Skeletal muscle satellite cell (primary cell): Measurements from ENCODE around the gene RYR2.
A peak's percentile ranks its signal among the peaks of the same experiment; 100 is the strongest.
"Not testable (repeated sequence)": the region's sequence is repeated elsewhere in the genome, so short reads cannot be mapped to it uniquely, and the experiment has no call there.

ENCODE experiments used
- H3K27me3 ChIP-seq: 2 replicates; pipeline ENCODE4 v1.7.0; 2013; ENCODE audit warnings: low read length; ENCODE audit not compliant: control insufficient read depth, insufficient read depth
- H3K36me3 ChIP-seq: 2 replicates; pipeline ENCODE4 v1.7.0; 2013; ENCODE audit warnings: mild to moderate bottlenecking, control low read depth, low read length; ENCODE audit not compliant: insufficient read depth
- H3K4me1 ChIP-seq: 2 replicates; pipeline ENCODE4 v1.7.0; 2013; ENCODE audit warnings: low read length; ENCODE audit not compliant: control insufficient read depth, insufficient read depth
- H3K4me2 ChIP-seq: 2 replicates; pipeline ENCODE4 v1.7.0; 2013; ENCODE audit warnings: mild to moderate bottlenecking, low read length
- H3K4me3 ChIP-seq: 2 replicates; pipeline ENCODE4 v1.7.0; 2013; ENCODE audit warnings: low read length
- H3K9ac ChIP-seq: 2 replicates; pipeline ENCODE4 v1.7.0; 2013; ENCODE audit warnings: mild to moderate bottlenecking, low read depth, low read length, moderate library complexity
- H3K9me3 ChIP-seq: replicated peaks from 2 replicates; pipeline ENCODE4 v1.7.0; 2013; ENCODE audit warnings: mild to moderate bottlenecking, control low read depth, low read length

Gene RYR2

DNA sequence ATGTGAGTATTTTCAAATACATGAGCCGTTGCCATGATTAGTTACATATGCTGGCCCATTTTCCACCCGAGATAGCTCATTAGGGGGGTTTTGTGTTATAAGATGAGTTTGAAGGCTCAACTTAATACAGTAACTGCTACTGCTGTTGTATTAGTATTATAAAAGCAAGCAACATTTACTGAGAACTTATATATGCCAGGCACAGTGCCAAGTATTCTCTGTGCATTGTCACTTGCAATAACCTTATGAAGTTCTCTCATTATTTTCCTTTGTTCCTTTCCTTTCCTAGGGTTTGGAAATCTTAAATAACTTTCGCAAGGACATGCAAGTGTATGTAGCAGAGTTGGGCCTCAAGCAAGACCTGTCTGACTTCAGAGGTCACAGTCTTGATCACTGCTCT lies 107.9 kb downstream of the RYR2 start:
- H3K27me3 ChIP-seq = no peaks in the 10 kb centered on the region
- no peaks in the 10 kb centered on the region for H3K9me3 ChIP-seq
- no peaks in the 10 kb centered on the region for H3K36me3 ChIP-seq
- H3K4me3 ChIP-seq = no peak overlapping the region
- no peak overlapping the region for H3K4me2 ChIP-seq
- H3K4me1 ChIP-seq = no peaks in the 10 kb centered on the region
- H3K9ac ChIP-seq = no peak overlapping the region

DNA sequence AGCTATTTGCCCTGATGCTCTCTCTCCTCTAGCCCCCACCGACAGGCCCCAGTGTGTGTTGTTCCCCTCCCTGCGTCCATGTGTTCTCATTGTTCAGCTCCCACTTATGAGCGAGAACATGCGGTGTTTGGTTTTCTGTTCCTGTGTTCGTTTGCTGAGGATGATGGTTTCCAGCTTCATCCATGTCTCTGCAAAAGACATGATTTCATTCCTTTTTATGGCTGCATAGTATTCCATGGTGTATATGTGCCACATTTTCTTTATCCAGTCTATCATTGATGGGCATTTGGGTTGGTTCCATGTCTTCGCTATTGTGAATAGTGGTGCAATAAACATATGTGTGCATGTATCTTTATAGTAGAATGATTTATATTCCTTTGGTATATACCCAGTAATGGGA lies 110.0 kb downstream of the RYR2 start:
- not testable (repeated sequence) for H3K4me1 ChIP-seq, H3K4me2 ChIP-seq, H3K36me3 ChIP-seq, H3K4me3 ChIP-seq, H3K9ac ChIP-seq, H3K27me3 ChIP-seq, H3K9me3 ChIP-seq

DNA sequence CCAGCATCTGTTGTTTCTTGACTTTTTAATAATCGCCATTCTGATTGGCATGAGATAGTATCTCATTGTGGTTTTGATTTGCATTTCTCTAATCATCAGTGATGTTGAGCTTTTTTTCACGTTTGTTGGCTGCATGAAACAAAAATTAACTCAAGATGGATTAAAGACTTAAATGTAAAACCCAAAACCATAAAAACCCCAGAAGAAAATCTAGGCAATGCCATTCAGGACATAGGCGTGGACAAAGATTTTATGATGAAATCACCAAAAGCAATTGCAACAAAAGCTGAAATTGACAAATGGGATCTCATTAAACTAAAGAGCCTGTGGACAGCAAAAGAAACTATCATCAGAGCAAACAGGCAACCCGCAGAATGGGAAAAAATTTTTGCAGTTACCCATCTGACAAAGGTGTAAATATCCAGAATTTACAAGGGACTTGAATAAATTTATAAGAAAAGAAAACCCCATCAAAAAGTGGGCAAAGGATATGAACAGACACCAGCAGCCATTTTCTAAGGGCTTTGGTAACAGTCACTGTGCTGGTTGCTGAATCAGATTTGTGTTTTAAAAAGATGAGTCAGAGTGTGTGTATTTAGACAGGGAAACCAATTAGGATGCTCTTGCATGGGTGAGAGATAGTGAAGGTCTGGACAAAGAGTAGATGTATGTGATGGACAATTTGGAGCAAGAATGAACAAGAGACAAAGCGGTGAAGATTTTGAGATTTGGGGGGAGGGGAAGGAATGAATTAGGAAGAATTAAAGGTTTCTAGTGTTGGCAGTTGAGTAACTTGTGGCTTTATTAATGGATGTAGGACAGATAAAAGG lies 110.7 kb downstream of the RYR2 start:
- Histone ChIP-seq H3K27me3 (no peaks in the 10 kb centered on the region), H3K36me3 (no peaks in the 10 kb centered on the region)

DNA sequence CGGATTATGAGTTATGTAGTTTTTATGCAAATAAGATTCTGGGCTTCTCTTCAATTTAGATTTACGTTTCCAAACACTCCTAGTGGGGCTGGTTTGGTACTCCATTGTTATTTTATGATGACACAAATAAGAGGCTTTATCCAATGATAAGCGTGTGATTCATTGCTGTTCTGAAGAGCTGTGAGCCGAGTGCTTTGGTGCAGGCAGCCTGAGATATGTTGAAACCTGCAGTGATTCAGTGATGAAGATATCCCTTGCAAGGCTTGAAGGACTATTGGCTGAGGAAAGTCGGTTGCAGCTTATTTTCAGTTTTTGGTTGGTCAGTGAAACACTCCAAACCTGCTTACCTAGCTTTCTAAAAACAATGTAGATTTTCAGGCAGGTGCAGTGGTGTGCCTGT lies 112.2 kb downstream of the RYR2 start:
- Histone ChIP-seq H3K36me3 (no peaks in the 10 kb centered on the region), H3K9ac (no peak overlapping the region), H3K4me3 (no peak overlapping the region), H3K4me1 (no peaks in the 10 kb centered on the region), H3K9me3 (no peaks in the 10 kb centered on the region), H3K4me2 (no peak overlapping the region), H3K27me3 (no peaks in the 10 kb centered on the region)

More for the DNA sequence above, 110.7 kb downstream of the RYR2 start:
- H3K9ac ChIP-seq = no peak overlapping the region
- no peaks in the 10 kb centered on the region for H3K9me3 ChIP-seq
- no peaks in the 10 kb centered on the region for H3K4me1 ChIP-seq
- no peak overlapping the region for H3K4me2 ChIP-seq
- no peak overlapping the region for H3K4me3 ChIP-seq

DNA sequence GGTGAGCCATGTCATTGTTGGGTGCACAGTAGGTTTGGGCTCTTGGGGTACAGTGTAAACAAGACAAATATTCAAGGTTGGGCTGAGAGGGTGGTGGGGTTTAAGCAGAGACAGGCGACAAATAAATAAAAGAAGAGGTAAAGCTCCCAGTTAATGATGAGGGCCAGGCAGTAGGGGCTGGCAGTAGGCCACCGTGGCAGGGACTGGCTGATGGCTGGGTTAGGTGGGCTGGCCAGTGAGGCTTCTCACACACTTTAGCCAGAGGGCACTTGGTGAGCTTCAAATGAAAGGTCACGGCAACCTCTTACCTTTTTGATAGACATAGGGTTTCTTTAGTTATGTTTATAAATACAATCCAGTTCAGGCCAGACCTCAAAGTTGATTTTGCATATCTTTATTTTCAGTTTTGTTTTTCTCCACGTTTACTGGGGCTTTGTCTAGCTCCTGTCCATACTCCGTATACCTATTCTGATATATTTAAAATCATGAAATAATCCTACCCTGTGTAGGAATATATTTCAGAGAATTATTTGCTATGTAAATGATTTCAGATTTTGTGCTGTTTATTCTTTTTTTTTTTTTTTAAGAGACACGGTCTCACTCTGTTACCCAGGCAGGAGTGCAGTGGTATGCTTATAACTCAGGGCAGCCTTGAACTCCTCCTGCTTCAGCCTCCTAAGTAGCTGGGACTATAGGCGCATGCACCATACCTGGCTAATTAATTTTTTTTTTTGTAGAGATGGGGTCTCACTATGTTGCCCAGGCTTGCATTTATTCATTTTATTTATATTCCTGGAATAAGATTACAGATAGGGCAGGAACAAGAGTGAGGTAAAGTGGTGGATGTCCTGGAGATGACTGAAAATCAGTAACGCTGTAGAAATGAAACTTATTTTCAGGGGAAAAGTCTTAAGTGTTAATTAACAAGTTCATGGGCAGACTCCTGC lies 122.7 kb downstream of the RYR2 start:
- Histone ChIP-seq H3K4me3 (no peak overlapping the region), H3K9ac (no peak overlapping the region), H3K9me3 (no peaks in the 10 kb centered on the region), H3K4me2 (no peak overlapping the region), H3K27me3 (no peaks in the 10 kb centered on the region), H3K4me1 (peaks cover 12% of the 10 kb centered on the region), H3K36me3 (no peaks in the 10 kb centered on the region)

DNA sequence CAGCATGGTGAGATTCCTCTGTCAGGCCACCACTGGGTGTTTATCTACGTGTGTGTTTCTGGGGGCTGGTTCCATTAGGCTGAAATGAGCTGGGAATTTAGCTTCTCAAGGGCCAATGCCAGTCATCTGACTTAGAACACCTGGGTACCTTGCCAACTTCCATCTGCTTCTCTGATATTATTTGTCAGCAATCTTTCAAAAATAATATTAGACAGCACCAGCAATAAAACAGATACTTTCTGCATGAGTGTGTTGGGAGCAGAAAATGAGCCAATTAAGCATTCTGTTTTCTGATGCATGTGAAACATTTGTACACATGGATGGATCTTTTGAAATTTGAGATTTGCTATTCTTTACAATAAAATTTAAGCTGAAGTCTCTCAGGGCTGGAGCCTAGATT lies 124.1 kb downstream of the RYR2 start:
- H3K4me1 ChIP-seq = peaks cover 12% of the 10 kb centered on the region
- H3K9ac ChIP-seq = no peak overlapping the region
- peak overlapping the region; percentile 6 for H3K4me2 ChIP-seq
- no peaks in the 10 kb centered on the region for H3K36me3 ChIP-seq
- H3K27me3 ChIP-seq = no peaks in the 10 kb centered on the region
- H3K4me3 ChIP-seq = no peak overlapping the region
- no peaks in the 10 kb centered on the region for H3K9me3 ChIP-seq

DNA sequence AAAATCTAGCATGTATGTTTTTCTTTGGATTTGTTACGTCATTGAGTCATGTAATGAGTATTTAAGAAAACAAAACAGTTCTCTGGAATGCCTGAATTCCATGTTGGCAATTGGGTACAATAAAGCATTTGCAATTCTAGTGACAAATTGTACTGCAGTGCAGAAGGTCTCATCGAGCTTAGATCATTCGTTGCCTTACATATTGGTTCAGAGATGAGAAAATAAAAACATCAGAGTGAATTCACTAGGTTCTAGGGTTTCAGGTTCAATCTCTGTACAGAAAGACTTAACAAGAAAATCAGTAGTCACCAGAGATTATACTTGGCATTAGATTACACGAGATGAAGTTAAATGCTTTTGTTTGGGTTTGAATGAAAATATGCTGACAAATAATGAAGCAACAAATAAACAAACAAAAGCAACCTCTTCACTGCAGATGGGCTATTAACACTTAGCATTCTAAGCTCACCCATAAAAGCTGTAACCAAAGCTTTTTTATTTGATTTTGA lies 124.7 kb downstream of the RYR2 start:
- Histone ChIP-seq H3K27me3 (no peaks in the 10 kb centered on the region), H3K4me3 (no peak overlapping the region), H3K9ac (no peak overlapping the region), H3K4me1 (peaks cover 12% of the 10 kb centered on the region), H3K36me3 (no peaks in the 10 kb centered on the region), H3K9me3 (no peaks in the 10 kb centered on the region), H3K4me2 (no peak overlapping the region)

DNA sequence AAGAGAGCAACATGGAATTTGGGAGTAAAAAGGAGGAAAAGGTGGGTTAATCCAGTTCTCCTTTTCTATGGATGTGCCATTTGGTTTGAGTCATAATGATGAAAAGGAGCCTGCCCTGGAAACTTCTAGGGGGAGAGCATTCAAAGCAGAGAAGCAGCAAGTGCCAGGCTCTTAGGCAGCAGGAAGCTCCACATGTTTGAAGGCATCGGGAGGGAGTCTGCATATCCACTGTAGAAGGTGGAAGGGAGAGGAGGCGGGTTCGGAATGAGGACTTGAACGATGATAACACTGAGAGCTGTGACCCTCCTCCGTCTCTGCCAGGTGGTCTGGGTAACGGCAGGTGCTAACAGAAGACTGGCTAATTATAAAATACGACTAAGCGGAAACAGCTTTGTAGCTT lies 128.2 kb downstream of the RYR2 start:
- H3K4me2 ChIP-seq = no peak overlapping the region
- H3K27me3 ChIP-seq = no peaks in the 10 kb centered on the region
- no peak overlapping the region for H3K9ac ChIP-seq
- no peaks in the 10 kb centered on the region for H3K9me3 ChIP-seq
- H3K4me1 ChIP-seq = peaks cover 12% of the 10 kb centered on the region
- no peak overlapping the region for H3K4me3 ChIP-seq
- no peaks in the 10 kb centered on the region for H3K36me3 ChIP-seq

DNA sequence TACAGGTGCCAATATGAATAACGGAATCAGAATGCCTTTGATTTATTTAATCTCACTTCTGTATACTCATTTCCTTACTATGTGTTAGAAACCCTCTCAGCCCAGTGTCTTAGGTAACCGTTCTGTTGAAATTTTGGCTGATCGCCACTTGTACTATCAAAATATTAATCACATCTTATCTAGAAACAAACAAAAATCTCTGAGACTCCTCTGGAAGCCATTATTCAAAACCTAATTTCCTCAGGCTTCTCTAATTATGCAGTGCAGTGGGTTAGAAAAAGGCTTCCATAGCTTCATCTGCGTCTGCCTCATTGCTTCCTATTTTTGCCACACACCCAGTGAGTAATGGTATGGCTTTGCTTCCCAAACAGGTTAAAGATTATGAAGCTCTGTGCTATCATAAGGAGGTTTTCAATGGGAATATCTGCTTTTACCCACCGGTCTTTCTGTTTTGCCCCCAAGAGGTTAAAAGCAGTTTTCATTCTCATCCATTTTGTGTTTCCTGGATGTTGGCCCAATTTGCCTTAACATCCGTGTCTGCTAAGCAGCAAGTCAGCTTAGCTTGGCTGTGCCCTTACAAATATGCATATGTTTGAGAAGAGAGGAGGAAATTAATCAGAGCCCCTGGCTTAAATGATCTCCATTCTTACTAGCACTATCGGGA lies 129.6 kb downstream of the RYR2 start:
- H3K4me1 ChIP-seq = peaks cover 5% of the 10 kb centered on the region
- no peak overlapping the region for H3K9ac ChIP-seq
- H3K36me3 ChIP-seq = no peaks in the 10 kb centered on the region
- H3K4me3 ChIP-seq = no peak overlapping the region
- no peaks in the 10 kb centered on the region for H3K27me3 ChIP-seq
- H3K4me2 ChIP-seq = no peak overlapping the region
- H3K9me3 ChIP-seq = no peaks in the 10 kb centered on the region

DNA sequence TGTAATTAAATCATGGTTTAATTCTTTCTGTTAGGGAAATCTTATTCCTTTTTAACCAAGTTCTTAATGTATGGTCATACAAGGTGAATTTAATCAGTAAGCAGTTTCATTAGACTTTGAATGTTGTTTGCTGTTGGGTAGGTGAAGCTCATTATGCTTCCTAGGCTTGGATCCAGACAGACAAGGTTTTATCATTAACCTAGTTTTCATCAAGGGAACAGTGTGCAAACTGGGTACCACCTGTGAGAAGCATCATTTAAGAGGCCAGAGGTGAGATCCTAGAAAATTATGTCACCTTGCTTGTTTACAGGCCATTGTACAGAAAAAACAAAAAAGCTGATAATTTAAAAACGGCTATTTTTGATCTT lies 130.1 kb downstream of the RYR2 start:
- Histone ChIP-seq H3K36me3 (no peaks in the 10 kb centered on the region), H3K9ac (no peak overlapping the region), H3K27me3 (no peaks in the 10 kb centered on the region), H3K4me1 (no peaks in the 10 kb centered on the region), H3K9me3 (no peaks in the 10 kb centered on the region), H3K4me2 (no peak overlapping the region), H3K4me3 (no peak overlapping the region)

DNA sequence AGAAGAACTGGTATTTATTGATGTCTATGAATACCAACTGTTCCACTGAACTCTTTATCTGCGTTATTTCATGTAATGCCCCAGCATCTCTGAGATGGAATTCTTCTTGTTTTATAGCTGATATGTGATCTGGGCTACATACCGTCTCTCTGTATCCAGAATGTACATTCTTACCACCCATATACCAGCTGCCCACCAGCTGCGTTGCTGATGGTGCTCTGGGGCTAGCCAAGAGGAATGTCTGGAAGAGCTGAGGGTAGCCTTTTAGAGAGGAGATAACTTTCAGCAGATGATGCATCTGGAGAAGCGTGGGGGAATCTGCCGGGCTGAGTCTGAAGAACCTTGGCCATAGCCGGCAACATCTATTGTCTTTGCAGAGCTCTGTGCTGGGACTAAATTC lies 137.5 kb downstream of the RYR2 start:
- H3K4me1 ChIP-seq = no peaks in the 10 kb centered on the region
- H3K9ac ChIP-seq = no peak overlapping the region
- no peak overlapping the region for H3K4me3 ChIP-seq
- H3K4me2 ChIP-seq = no peak overlapping the region
- H3K27me3 ChIP-seq = no peaks in the 10 kb centered on the region
- no peaks in the 10 kb centered on the region for H3K9me3 ChIP-seq
- no peaks in the 10 kb centered on the region for H3K36me3 ChIP-seq
